Panc1 (cell line): ENCODE data around the gene RNF213.

Experiments
- POLR2AphosphoS5 ChIP-seq: IDR thresholded peaks from 2 replicates; pipeline ENCODE4 v1.6.1; 2012; ENCODE audit warnings: mild to moderate bottlenecking, low read depth, low read length, moderate library complexity
- SIN3A ChIP-seq: IDR thresholded peaks from 2 replicates; pipeline ENCODE4 v1.6.1; 2012; ENCODE audit warnings: low read depth, mild to moderate bottlenecking, low read length, moderate library complexity, borderline replicate concordance; ENCODE audit not compliant: insufficient read depth
- TCF7L2 ChIP-seq: IDR thresholded peaks from 2 replicates; pipeline ENCODE4 v1.6.1; 2011; ENCODE audit warnings: mild to moderate bottlenecking, low read depth, low read length, inconsistent platforms
- TF ChIP-seq, protein P1 (sequence below): fragments of 450-650 bp; IDR thresholded peaks from 2 replicates; pipeline ENCODE4 v1.5.1; 2017; ENCODE audit warnings: mild to moderate bottlenecking
- TF ChIP-seq, protein P2 (sequence below), 2 experiments: IDR thresholded peaks; 2 replicates each; pipeline ENCODE4 v1.6.1; 2011 to 2012; ENCODE audit warnings: low read depth in 2 of 2, control low read depth in 1 of 2, low read length in 1 of 2, mild to moderate bottlenecking in 1 of 2, moderate library complexity in 1 of 2; ENCODE audit not compliant: insufficient read depth in 1 of 2

DNA sequence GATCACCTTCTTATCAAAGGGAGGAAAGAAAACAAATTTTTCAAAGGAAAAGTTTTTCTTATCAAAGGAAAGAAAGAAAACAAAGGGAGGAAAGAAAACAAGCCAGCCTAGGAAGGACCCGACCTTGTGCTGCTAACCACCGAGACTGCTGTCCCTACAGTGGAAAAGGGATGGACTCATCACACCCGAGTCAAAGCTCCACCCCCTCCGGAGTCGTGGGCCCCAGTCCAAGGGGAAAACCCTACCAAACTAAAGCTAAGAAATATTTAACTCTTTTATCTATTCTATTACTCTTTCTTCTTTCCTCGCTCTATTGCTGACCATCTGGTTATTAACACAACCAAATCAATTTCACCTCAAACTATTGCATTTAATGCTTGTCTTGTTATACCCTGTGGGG lies 148.2 kb downstream of the RNF213 start:
- TF ChIP-seq, protein P1, sequence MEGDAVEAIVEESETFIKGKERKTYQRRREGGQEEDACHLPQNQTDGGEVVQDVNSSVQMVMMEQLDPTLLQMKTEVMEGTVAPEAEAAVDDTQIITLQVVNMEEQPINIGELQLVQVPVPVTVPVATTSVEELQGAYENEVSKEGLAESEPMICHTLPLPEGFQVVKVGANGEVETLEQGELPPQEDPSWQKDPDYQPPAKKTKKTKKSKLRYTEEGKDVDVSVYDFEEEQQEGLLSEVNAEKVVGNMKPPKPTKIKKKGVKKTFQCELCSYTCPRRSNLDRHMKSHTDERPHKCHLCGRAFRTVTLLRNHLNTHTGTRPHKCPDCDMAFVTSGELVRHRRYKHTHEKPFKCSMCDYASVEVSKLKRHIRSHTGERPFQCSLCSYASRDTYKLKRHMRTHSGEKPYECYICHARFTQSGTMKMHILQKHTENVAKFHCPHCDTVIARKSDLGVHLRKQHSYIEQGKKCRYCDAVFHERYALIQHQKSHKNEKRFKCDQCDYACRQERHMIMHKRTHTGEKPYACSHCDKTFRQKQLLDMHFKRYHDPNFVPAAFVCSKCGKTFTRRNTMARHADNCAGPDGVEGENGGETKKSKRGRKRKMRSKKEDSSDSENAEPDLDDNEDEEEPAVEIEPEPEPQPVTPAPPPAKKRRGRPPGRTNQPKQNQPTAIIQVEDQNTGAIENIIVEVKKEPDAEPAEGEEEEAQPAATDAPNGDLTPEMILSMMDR = no peak
- no peak for TF ChIP-seq POLR2AphosphoS5
- TF ChIP-seq, protein P2, sequence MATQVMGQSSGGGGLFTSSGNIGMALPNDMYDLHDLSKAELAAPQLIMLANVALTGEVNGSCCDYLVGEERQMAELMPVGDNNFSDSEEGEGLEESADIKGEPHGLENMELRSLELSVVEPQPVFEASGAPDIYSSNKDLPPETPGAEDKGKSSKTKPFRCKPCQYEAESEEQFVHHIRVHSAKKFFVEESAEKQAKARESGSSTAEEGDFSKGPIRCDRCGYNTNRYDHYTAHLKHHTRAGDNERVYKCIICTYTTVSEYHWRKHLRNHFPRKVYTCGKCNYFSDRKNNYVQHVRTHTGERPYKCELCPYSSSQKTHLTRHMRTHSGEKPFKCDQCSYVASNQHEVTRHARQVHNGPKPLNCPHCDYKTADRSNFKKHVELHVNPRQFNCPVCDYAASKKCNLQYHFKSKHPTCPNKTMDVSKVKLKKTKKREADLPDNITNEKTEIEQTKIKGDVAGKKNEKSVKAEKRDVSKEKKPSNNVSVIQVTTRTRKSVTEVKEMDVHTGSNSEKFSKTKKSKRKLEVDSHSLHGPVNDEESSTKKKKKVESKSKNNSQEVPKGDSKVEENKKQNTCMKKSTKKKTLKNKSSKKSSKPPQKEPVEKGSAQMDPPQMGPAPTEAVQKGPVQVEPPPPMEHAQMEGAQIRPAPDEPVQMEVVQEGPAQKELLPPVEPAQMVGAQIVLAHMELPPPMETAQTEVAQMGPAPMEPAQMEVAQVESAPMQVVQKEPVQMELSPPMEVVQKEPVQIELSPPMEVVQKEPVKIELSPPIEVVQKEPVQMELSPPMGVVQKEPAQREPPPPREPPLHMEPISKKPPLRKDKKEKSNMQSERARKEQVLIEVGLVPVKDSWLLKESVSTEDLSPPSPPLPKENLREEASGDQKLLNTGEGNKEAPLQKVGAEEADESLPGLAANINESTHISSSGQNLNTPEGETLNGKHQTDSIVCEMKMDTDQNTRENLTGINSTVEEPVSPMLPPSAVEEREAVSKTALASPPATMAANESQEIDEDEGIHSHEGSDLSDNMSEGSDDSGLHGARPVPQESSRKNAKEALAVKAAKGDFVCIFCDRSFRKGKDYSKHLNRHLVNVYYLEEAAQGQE (IDR thresholded peaks at IDR 0.05; ENCODE audit: insufficient read depth in 1 of 2, low read depth in 2 of 2, low read length in 1 of 2) = no peak
- TF ChIP-seq SIN3A = no peak
- no peak for TF ChIP-seq TCF7L2
